GM18873 (cell line): ENCODE data around the gene IFITM5.
"Not testable (repeated sequence)": the region's sequence is repeated elsewhere in the genome, so short reads cannot be mapped to it uniquely, and the experiment has no call there.

ENCODE experiments used
- ATAC-seq: cut with Tn5 transposase; IDR thresholded peaks from one replicate; pipeline ENCODE4 v1.9.1; 2021; ENCODE audit warnings: mild to moderate bottlenecking, moderate library complexity, moderate number of reproducible peaks; ENCODE audit not compliant: unreplicated experiment, low FRiP score

The IFITM5 gene

GRCh38 chr11:299081-299891, at the start of gene IFITM5:
Gene IFITM5, minus strand, starts transcription at chr11:299526. Its CDS starts 36 bp downstream, at chr11:299490.
- no peak for ATAC-seq

DNA sequence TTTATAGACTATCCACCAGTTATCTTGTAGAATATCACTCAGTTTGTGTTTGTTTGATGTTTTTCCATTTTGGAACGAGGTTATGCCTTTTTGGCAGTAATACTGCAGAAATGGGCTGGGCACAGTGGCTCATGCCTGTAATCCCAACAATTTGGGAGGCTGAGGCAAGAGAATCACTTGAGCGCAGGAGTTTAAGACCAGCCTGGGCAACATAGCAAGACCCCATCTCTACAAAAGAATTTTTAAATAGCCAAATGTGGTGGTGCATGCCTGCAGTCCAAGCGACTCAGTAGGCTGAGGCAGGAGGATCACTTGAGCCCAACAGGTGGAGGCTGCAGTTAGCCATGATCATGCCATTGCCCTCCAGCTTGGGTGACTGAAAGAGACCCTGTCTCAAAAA, 47.2 kb upstream of the IFITM5 start:
- ATAC-seq = no peak

DNA sequence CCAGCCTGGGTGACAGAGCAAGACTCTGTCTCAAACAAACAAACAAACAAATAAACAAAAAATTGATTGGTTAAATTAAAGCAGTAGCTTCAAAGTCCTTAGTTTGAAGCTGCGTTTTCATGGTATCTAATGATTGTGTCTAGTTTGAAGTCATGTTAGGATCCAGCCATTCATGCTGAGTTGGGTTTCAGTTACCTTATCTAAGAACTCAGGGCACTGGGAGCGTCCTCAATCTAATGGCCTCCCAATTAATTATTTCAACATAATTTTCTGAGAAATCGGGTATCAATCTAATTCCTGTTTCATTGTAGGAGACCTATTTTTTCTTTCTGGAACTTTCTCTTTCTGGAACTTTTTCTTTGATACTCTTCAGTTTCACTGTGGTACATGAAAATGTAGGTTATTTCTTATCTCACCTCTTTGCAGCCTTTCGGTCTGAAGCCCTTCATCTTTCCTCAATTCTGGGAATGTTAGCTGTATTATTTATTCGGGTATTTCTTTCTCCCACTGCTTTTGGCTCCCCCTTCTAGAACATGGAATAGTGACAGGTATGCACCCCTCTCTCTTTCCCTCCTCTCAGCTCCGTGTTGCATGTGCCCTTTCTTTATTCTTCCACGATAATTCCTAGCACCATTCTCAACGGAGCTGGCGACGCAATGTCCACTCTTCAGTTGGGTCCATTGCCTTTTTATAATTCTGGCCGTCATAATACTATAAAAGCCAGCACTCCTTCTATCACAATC, 45.7 kb upstream of the IFITM5 start:
- ATAC-seq = no peak

GRCh38 chr11:342328-342727, 43.0 kb upstream of the IFITM5 start:
- ATAC-seq = no peak

DNA sequence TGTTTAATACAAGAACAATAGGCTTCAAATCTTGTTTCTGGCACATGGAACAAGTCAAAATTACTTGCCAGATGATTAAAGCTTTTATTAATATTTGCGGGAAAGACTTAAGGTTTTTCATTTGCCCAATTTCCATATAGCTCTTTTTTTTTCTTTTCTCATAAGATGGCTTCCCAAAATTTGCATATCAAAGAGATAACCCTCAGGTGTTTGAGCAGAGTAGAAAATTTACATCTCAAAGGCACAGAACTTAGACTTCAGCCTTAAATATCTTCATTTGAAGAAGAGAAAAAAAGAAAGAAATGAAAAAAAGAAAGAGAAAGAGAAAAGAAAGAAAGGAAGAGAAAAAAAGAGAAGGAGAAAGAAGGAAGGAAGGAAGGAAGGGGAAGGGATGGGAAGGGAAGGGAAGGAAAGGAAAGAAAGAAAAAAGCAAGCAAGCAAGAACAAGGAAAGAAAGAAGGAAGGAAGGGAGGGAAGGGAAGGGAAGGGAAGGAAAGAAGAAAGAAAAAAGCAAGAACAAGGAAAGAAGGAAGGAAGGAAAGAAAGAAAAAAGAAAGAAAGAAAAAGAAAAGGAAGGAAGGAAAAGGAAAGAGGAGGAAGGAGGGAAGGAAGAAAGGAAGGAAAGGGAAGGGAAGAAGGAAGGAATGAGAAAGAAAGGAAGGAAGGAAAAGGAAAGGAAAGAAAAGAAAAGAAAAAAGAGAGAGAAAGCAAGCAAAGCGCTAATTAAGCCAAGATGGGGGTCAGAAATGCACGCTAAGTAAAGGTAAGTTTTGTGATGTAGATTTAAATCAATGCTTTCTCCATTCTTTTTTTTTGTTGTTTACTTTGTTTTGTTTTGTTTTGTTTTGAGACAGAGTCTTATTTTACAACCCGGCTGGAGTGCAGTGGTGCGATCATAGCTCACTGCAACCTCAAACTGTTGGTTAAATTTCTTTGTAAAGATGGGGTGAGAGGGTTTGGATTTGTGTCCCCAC, 41.5 kb upstream of the IFITM5 start:
- ATAC-seq = no peak

DNA sequence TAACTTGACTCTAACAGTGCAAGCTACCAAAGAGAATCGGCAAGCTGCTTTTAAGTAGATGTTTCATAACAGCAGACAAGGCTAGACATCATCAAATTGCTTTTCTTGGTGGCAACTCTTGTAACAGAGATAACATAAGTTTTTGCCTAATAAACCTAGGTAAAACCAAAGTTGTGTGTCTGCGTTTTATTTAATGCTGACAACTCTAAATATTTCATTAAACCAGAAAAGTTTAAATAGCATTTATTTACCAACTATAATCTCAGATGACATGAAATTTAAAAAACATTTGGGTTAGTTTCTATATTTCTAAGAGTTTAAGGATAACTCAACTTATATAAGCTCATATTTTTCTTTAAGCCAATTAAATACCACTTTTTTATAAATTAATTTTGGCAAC, 40.6 kb upstream of the IFITM5 start:
- no peak for ATAC-seq

- no peak for ATAC-seq
Observed at GRCh38 chr11:337711-338110, 38.4 kb upstream of the IFITM5 start.

GRCh38 chr11:336659-337198, 37.4 kb upstream of the IFITM5 start:
- no peak for ATAC-seq

GRCh38 chr11:335779-336658, 36.7 kb upstream of the IFITM5 start:
- no peak for ATAC-seq

DNA sequence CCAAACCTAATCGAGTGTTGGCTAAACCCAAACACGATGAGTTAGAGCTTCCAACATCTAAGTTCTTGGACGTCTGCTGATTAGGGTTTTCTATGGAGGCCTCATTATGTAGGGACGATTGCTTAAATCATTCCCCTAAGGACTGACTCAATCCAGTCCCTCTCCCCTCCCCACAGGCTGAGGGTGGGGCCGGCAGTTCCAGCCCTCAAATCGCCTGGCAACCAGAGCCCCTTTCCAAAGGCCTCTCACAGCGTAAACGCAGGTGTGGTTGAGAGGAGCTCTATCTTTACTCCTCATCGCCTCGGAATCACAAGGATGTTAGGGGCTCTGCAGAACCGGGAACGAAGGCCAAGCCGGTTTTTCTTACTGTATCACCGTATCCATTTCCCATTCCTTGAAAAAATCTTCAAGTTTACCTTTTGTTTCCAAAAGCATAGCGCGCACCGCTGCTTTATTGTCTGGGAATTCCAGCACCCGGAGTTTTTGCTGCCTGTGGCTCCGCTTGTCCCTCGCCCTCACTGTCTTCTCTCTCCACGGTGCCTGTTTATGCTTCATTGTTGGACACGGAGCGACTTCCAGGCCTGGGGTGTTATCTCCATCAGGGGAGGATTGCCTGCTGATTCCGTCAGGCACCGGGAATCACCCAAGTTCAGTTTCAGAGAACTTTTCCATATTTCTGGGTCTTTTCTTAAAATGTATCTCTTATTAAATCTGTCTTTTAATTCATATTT, 35.1 kb upstream of the IFITM5 start:
- no peak for ATAC-seq

GRCh38 chr11:333616-334263, 34.4 kb upstream of the IFITM5 start:
- ATAC-seq = not testable (repeated sequence)

- ATAC-seq = no peak
Observed at GRCh38 chr11:332651-333480, 33.5 kb upstream of the IFITM5 start.

GRCh38 chr11:331358-332060, 32.2 kb upstream of the IFITM5 start:
- ATAC-seq = no peak

GRCh38 chr11:330694-331357, 31.5 kb upstream of the IFITM5 start:
- no peak for ATAC-seq

DNA sequence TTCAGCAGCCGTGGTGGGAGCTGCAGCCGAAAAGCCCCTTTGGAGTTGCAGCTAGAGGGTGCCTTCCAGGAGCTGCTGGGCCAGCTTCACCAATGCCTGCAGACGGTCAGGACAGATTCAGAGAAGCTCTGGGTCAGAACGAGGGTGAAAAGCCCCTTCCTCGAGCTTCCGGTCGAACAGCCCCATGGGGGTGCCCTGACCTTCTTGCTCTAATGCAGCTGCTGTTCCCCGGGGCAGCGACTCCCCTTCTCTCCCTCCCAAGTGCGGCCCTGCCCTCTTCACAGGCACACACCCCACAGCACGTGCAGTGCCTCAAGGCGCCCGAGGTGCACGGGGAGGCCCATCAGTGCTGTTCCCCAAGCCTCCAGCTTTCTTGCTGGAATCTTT, 31.0 kb upstream of the IFITM5 start:
- ATAC-seq = no peak

GRCh38 chr11:329886-330253, 30.5 kb upstream of the IFITM5 start:
- ATAC-seq = no peak
